ENCODE data around the gene TMEM254.
A peak's percentile ranks its signal among the peaks of the same experiment; 100 is the strongest.
"Not testable (repeated sequence)": the region's sequence is repeated elsewhere in the genome, so short reads cannot be mapped to it uniquely, and the experiment has no call there.

TMEM254 gene, protein sequence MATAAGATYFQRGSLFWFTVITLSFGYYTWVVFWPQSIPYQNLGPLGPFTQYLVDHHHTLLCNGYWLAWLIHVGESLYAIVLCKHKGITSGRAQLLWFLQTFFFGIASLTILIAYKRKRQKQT

DNA sequence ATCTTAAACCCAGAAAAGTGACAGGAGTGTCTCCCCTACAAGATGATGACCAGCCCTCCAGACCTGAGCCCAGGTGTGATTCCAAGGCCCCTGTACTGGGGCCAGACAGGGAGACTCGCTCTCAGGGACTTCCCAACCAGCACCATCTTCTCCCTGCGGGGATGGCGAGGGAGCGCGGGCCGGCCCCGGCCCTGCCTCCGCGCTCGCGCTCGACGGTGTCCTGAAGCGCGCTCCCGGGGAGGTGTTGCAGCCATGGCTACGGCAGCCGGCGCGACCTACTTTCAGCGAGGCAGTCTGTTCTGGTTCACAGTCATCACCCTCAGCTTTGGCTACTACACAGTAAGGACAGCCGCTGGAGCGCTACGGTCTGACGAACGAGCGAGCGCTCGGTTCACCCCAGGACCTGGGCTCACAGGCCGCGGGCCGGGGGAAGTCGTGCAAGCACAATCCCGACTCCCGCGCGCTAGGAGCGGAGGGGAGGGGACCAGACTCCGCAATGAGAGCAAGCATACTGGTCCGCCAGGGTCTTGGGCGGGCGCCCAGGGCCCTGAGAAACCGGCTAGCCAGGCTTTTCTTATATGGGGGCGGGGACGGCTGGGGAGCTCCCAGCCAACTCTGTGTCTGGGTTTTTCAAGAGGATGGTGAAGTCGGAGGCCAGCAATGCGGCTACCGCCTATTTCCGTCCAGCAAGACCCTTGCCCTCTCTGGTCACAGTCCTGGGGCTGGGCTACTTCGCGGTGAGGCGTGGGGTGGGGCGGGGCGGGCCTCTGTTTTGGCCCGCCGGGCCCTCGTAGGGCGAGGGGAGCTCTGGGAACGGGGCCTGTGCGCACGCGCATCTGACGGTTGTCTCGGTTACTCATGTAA, at the start of gene TMEM254:
TMEM254 (plus strand) TSS at position 218 of the 864 bp plus-strand sequence; CDS start at position 253, 35 bp downstream.
- CTCF ChIA-PET = interaction anchor here (1.7 kb wide), 1 partner anchor 20 kb away, joined by 8 read pairs; no protein-coding TSS in a partner anchor
- peak within 1 kb of the TSS; percentile 99 for H3K4me3 Mint-ChIP-seq
- peaks cover 20% of the 10 kb centered on the region for H3K4me1 Mint-ChIP-seq
- H3K36me3 Mint-ChIP-seq = no peaks in the 10 kb centered on the region
- peak within 1 kb of the TSS; percentile 84 for H3K27ac Mint-ChIP-seq
- no peaks in the 10 kb centered on the region for H3K9me3 Mint-ChIP-seq
- peak; percentile 93 for DNase-seq
- H3K27me3 Mint-ChIP-seq = no peaks in the 10 kb centered on the region

DNA sequence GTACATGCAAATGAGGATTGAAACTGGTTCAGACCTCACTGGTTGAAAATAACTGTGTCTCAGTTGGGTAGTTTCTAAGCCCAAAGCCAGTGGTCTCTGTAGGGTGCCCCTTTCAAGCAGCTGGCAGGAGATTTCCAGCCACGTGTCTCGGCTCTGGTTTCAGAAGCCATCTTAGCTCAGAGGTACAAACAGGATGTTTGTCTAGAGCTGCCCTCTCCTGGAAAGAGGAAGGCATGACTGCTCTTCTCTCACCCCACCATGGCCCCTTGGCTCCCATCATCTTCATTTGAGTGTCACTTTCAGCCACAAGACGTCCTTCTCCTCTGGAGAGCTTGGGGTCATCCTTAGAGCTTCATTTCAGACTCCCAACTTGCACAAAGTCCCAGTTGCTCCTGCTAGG, 49.3 kb upstream of the TMEM254 start:
- not testable (repeated sequence) for H3K9me3 Mint-ChIP-seq, H3K27me3 Mint-ChIP-seq, DNase-seq, H3K27ac Mint-ChIP-seq, H3K4me3 Mint-ChIP-seq, H3K36me3 Mint-ChIP-seq, H3K4me1 Mint-ChIP-seq
- CTCF ChIA-PET = interaction anchor here (0.8 to 1.4 kb wide), 6 partner anchors 12 to 250 kb away, joined by 3 to 7 read pairs (median 3); no protein-coding TSS in a partner anchor

DNA sequence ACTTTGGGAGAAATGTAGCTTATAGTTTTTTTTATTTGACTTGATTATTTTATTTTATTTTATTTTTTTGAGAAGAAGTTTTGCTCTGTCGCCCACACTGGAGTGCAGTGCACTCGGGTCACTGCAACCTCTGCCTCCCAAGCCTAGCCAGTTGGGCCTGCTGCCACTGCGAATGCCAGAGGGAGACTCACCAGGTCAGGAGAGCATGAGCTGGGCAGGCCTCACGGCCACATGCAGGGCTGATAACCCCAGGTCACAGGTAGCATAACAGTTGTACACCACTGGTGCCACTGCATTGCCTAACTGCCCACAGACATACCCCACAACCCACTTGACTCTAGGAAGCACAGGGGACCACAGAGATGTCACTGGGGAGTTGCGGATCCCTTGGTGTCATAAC, 48.6 kb upstream of the TMEM254 start:
- not testable (repeated sequence) for DNase-seq, H3K27me3 Mint-ChIP-seq, H3K9me3 Mint-ChIP-seq, H3K4me3 Mint-ChIP-seq, H3K27ac Mint-ChIP-seq, H3K36me3 Mint-ChIP-seq, H3K4me1 Mint-ChIP-seq
- CTCF ChIA-PET = interaction anchor here (1.1 to 1.4 kb wide), 3 partner anchors 15 to 251 kb away, joined by 3 to 7 read pairs (median 4); no protein-coding TSS in a partner anchor

DNA sequence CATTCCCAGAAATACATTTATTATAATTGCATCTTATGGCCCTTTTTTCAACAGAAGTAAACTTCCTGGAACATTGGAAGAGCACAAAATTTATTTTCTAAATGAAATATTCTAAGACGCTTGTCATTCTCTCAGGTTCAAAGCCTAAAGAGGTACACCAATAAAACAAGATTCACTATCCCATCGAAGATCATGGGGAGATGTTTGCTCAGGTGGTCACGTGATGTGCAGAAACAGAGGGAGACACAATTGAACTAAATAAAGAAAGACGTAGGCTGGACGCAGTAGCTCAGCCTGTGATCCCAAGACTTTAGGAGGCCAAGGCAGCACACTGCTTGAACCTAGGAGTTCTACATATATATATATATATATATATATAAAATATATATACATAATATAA, 46.0 kb upstream of the TMEM254 start:
- no peaks in the 10 kb centered on the region for H3K36me3 Mint-ChIP-seq
- CTCF ChIA-PET = interaction anchor here (1.5 kb wide), 1 partner anchor 16 kb away, joined by 3 read pairs; no protein-coding TSS in a partner anchor

DNA sequence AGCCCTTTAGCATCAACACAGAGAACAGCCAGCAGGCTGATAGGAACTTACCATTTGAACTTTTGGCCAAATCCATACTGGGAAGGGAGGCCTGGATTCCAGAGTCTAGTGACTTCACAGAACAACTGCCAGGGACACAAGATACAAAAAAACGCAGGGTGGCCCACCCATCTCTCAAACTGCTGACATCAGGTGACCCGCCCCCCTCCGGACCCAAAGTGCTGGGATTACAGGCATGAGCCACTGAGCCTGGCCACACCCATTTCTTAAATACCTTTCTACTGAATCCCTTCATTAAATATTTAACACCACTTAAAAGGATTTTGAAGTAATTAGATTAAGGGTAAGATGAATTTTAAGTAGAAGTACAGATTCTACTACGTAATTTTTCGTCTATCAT, 43.7 kb upstream of the TMEM254 start:
- CTCF ChIA-PET = interaction anchor here (0.6 kb wide), 1 partner anchor 261 kb away, joined by 3 read pairs; no protein-coding TSS in a partner anchor
- not testable (repeated sequence) for H3K4me3 Mint-ChIP-seq, DNase-seq, H3K4me1 Mint-ChIP-seq, H3K36me3 Mint-ChIP-seq, H3K27me3 Mint-ChIP-seq, H3K27ac Mint-ChIP-seq, H3K9me3 Mint-ChIP-seq

More for the DNA sequence above, 46.0 kb upstream of the TMEM254 start:
- no peak overlapping the region for H3K27ac Mint-ChIP-seq
- H3K4me3 Mint-ChIP-seq = no peak overlapping the region
- DNase-seq = no peak
- peaks cover 4% of the 10 kb centered on the region for H3K27me3 Mint-ChIP-seq
- no peaks in the 10 kb centered on the region for H3K4me1 Mint-ChIP-seq
- H3K9me3 Mint-ChIP-seq = no peaks in the 10 kb centered on the region

DNA sequence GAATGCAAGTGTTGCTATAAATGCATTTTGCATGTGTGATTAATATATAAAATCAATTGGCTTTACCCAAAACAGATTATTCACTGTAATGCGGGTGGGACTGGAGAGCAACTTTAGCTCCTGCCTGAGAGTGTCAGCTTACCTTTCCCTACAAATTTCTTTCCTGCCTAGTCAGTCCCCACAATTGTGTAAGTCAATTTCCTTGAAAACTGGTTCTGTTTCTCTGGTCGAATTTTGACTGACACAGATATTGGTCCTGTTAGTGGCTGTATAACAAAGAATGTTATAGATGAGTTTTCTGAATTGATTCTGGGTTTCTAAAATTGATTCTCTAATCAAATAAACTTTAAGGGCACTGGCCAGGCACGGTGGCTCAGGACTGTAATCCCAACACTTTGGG, 43.0 kb upstream of the TMEM254 start:
- H3K9me3 Mint-ChIP-seq, H3K36me3 Mint-ChIP-seq, CTCF ChIA-PET, H3K4me3 Mint-ChIP-seq, H3K27me3 Mint-ChIP-seq, DNase-seq, H3K4me1 Mint-ChIP-seq, H3K27ac Mint-ChIP-seq: not testable (repeated sequence)

DNA sequence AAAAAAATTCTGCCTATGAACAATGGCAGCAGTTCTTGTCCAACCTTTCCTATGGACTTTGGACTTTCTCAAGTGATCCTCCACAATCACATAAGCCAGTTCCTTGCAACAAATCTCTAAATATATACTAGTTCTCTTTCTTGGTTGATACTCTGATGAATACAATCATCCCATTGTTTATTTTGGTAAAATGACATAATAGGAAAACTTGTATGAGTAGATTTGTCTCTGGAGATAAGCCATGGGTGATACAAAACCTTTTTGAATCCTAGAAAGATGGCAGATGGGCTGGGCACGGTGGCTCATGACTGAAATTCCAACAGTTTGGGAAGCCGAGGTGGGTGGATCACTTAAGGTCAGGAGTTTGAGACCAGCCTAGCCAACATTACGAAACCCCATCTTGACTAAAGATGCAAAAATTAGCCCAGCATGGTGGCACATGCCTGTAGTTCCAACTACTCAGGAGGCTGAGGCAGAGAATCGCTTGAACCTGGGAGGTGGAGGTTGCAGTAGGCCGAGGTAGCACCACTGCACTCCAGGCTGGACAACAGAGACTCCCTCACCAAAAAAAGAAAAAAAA, 41.5 kb upstream of the TMEM254 start:
- H3K36me3 Mint-ChIP-seq, DNase-seq, CTCF ChIA-PET, H3K4me3 Mint-ChIP-seq, H3K9me3 Mint-ChIP-seq, H3K27ac Mint-ChIP-seq, H3K27me3 Mint-ChIP-seq, H3K4me1 Mint-ChIP-seq: not testable (repeated sequence)

DNA sequence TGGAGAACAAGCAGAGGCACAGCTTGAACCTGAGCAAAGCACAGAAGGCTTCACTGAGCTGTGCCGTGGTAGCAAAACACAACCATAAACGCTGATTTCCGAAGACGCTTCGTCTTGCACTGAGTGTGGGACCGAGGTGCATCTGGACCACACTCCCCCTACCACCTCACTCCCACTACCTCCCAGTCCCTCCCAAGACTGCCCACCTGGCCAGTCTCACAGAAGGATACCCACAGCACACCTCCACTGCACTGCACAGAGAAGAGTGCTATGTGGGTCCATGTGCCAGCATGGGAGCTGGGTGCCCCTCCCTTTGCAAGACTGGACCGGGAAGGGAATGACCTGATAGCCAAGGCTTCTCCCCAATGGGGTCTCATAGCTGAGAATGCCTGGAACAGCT, 40.2 kb upstream of the TMEM254 start:
- DNase-seq, H3K36me3 Mint-ChIP-seq, H3K4me3 Mint-ChIP-seq, H3K27ac Mint-ChIP-seq, H3K9me3 Mint-ChIP-seq, H3K4me1 Mint-ChIP-seq, H3K27me3 Mint-ChIP-seq, CTCF ChIA-PET: not testable (repeated sequence)

DNA sequence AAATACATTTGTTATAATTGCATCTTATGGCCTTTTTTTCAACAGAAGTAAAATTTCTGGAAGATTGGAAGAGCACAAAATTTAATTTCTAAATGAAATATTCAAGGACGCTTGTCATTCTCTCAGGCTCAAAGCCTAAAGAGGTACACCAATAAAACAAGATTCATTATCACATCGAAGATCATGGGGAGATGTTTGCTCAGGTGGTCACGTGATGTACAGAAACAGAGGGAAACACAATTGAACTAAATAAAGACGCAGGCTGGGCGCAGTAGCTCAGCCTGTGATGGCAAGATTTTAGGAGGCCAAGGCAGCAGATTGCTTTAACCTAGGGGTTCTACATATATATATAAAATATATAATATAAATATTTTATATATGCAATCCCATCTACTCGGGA, 37.3 kb upstream of the TMEM254 start:
- CTCF ChIA-PET = no interaction called here
- Mint-ChIP-seq H3K9me3 (no peaks in the 10 kb centered on the region), H3K4me1 (no peaks in the 10 kb centered on the region), H3K4me3 (no peak overlapping the region), H3K27ac (no peak overlapping the region), H3K36me3 (no peaks in the 10 kb centered on the region), H3K27me3 (peaks cover 12% of the 10 kb centered on the region)
- DNase-seq = no peak

DNA sequence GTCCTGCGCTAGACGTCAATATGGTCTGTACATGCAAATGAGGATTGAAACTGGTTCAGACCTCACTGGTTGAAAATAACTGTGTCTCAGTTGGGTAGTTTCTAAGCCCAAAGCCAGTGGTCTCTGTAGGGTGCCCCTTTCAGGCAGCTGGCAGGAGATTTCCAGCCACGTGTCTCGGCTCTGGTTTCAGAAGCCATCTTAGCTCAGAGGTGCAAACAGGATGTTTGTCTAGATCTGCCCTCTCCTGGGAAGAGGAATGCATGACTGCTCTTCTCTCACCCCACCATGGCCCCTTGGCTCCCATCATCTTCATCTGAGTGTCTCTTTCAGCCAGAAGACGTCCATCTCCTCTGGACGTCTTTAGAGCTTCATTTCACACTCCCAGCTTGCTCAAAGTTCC, 33.5 kb upstream of the TMEM254 start:
- not testable (repeated sequence) for H3K27ac Mint-ChIP-seq, DNase-seq, H3K4me1 Mint-ChIP-seq, H3K9me3 Mint-ChIP-seq, H3K36me3 Mint-ChIP-seq, H3K4me3 Mint-ChIP-seq
- peaks cover 21% of the 10 kb centered on the region for H3K27me3 Mint-ChIP-seq
- CTCF ChIA-PET = interaction anchor here (1.2 to 1.9 kb wide), 6 partner anchors 8 to 484 kb away, joined by 3 to 7 read pairs (median 4); partner anchors contain the start of gene SFTPA2

DNA sequence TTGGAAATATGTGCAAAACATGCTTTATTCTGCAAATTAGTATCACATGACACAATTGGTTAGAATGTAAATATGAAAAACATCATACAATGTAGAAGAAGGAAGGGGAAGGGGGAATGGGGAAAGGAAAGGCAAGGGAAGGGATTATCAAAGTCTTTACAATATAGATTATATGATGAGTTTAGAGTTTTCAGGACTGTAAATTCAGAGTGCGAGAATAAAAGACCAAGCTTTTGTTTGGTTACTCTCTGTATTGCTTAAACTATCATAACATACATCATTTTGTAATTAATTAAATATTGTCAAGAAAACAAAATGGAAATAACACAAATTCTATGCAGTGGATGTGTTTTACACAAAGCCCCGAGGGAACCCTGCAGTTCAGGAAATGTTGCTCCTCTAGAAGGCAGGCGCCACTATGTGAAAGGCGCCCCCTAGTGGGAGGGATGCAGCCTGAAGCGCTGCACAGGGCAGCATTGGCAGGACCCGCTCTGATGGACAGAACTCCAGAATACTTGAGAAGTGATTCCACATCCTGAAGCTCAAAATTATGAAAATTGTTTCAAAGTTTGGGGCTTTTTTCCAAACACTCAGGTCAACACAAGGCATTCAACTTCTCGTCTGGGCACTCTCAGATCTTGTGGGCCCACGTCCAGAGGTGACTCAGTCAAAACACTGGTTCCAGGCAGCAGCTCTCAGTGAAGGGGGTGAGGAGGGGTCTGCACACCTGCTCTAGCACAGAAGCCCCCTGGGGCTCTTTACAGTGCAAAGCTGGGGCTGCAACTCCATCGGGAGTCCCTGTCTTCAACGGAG, 31.6 kb upstream of the TMEM254 start:
- CTCF ChIA-PET = interaction anchor here (0.6 to 3.2 kb wide), 16 partner anchors 10 to 508 kb away, joined by 3 to 14 read pairs (median 3); no protein-coding TSS in a partner anchor
- H3K27ac Mint-ChIP-seq = no peak overlapping the region
- H3K4me1 Mint-ChIP-seq = no peaks in the 10 kb centered on the region
- H3K9me3 Mint-ChIP-seq = no peaks in the 10 kb centered on the region
- peaks cover 21% of the 10 kb centered on the region for H3K27me3 Mint-ChIP-seq
- DNase-seq = peak; percentile 78
- H3K36me3 Mint-ChIP-seq = no peaks in the 10 kb centered on the region
- H3K4me3 Mint-ChIP-seq = no peak overlapping the region

DNA sequence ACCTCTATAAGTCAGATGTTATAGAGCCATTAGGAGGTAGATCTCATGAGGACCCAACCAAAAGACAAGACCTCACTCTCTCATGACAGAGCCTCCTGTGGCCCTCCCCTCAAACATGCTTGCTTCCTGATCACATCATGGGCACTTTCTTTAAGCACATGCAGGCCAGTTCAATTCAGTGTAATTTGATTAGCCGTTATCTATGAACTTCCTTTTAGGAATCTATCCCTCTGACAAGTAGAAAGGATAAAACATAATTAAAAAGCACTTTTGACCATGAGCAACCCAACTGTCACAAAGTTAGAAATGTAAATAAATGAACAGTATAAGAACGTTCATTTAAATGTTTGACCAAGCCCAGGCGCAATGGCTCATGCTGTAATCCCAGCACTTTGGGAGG, 27.7 kb upstream of the TMEM254 start:
- Mint-ChIP-seq H3K27me3 (peaks cover 18% of the 10 kb centered on the region), H3K9me3 (no peaks in the 10 kb centered on the region), H3K4me3 (no peak overlapping the region), H3K27ac (no peak overlapping the region), H3K4me1 (no peaks in the 10 kb centered on the region), H3K36me3 (no peaks in the 10 kb centered on the region)
- CTCF ChIA-PET = no interaction called here
- DNase-seq = no peak

DNA sequence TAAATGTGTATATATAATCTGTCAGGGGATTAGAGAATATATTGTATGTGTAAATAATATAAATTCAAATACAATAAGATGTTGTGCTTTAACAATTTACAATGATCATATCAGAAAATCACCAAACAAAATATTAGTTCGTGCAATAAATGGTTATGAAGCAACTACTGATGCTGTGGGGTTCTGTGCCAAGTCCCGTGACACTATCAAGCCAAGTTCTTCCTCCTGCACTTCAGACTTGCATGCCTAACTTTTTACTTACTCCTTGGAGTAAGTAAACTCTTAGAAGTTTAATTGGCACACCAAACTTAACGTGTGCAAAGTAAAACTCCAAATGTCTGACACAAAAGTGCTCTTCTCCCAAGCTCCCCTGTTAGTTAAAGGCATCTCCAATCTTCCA, 26.5 kb upstream of the TMEM254 start:
- peaks cover 16% of the 10 kb centered on the region for H3K27me3 Mint-ChIP-seq
- H3K27ac Mint-ChIP-seq = no peak overlapping the region
- no peak for DNase-seq
- H3K9me3 Mint-ChIP-seq = no peaks in the 10 kb centered on the region
- H3K4me1 Mint-ChIP-seq = no peaks in the 10 kb centered on the region
- no peaks in the 10 kb centered on the region for H3K36me3 Mint-ChIP-seq
- CTCF ChIA-PET = interaction anchor here (1.9 kb wide), 1 partner anchor 8 kb away, joined by 5 read pairs; no protein-coding TSS in a partner anchor
- H3K4me3 Mint-ChIP-seq = no peak overlapping the region

DNA sequence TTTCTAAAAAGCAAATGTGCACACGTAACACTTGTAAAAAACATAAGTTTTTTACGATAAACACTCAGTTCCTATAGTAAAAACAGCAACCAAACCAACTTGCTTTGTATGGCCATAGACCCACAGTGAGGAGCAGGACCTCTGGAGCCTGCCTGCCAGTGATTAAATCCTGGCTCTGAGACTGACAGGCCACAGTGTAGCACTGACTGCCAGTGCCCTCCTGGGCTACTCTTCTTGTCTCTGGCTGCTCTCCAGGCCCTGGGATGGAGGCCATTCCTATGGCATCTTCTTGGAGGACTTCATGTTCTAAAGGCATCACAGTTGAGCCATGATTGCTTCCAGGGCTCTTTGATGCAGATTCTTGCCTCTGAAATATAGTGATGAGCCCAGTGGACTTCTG, 22.7 kb upstream of the TMEM254 start:
- H3K9me3 Mint-ChIP-seq = no peaks in the 10 kb centered on the region
- no peaks in the 10 kb centered on the region for H3K36me3 Mint-ChIP-seq
- no peak overlapping the region for H3K27ac Mint-ChIP-seq
- CTCF ChIA-PET = interaction anchor here (1.3 kb wide), 1 partner anchor 8 kb away, joined by 7 read pairs; no protein-coding TSS in a partner anchor
- H3K27me3 Mint-ChIP-seq = no peaks in the 10 kb centered on the region
- no peak for DNase-seq
- H3K4me3 Mint-ChIP-seq = no peak overlapping the region
- peaks cover 3% of the 10 kb centered on the region for H3K4me1 Mint-ChIP-seq
